ENCODE data around the gene PRKN.

DNA sequence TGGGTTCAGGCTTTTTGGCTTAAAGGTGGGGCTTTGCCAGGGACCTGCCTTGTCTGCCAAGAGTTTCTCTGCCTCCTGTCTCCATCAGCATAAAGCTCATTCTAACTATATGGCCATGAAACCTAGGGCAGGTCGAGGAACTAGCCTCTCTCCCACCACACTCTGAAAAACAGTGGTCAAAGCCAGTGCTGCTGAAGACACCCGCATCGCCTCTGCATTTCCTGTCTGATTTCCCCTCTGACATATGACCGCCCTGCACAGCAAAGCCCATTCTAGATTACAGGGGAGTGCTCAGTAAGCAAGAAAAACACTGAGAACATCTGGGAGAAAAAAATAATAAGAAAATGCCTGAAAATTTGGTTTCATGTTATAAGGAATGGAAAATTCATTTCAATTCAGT lies 573.6 kb downstream of the PRKN start:
- TF ChIP-seq, protein P1, sequence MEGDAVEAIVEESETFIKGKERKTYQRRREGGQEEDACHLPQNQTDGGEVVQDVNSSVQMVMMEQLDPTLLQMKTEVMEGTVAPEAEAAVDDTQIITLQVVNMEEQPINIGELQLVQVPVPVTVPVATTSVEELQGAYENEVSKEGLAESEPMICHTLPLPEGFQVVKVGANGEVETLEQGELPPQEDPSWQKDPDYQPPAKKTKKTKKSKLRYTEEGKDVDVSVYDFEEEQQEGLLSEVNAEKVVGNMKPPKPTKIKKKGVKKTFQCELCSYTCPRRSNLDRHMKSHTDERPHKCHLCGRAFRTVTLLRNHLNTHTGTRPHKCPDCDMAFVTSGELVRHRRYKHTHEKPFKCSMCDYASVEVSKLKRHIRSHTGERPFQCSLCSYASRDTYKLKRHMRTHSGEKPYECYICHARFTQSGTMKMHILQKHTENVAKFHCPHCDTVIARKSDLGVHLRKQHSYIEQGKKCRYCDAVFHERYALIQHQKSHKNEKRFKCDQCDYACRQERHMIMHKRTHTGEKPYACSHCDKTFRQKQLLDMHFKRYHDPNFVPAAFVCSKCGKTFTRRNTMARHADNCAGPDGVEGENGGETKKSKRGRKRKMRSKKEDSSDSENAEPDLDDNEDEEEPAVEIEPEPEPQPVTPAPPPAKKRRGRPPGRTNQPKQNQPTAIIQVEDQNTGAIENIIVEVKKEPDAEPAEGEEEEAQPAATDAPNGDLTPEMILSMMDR (IDR thresholded peaks at IDR 0.05; ENCODE audit: poor library complexity, severe bottlenecking): no peak
- no peak for TF ChIP-seq EP300 (conservative IDR thresholded peaks at IDR 0.05; ENCODE audit: poor library complexity, severe bottlenecking)
- no peak for TF ChIP-seq POLR2AphosphoS5 (IDR thresholded peaks at IDR 0.05)
- TF ChIP-seq RAD21 (conservative IDR thresholded peaks at IDR 0.05): no peak
- TF ChIP-seq TAF1 (IDR thresholded peaks at IDR 0.05; ENCODE audit: low read depth): no peak

Measured in neural cell (in vitro differentiated cells).